ENCODE results near the gene RAPGEF3.

- TF ChIP-seq POLR2A (IDR thresholded peaks at IDR 0.05; ENCODE audit: low read length) (no peak), GATA1 (IDR thresholded peaks at IDR 0.05; ENCODE audit: low read depth, low read length) (no peak)
Measured at GRCh38 chr12:47805417-47805816, 46.7 kb upstream of the RAPGEF3 start.

All from erythroblast (primary cell).